Fibroblast of skin of left biceps (primary cell): ENCODE data around the gene MROH9.

Experiments
- DNase-seq, 2 experiments: peaks; one replicate each; pipeline ENCODE4 v3.0.0-alpha.2; 2013; ENCODE audit warnings: low read depth in 2 of 2

MROH9 gene

GRCh38 chr1:171081763-171082201 lies 146.4 kb downstream of the MROH9 start:
- DNase-seq = no peak

- DNase-seq = no peak
Observed at GRCh38 chr1:171082606-171083005, 147.3 kb downstream of the MROH9 start.

- no peak for DNase-seq
Observed at GRCh38 chr1:171083222-171083621, 147.9 kb downstream of the MROH9 start.

DNA sequence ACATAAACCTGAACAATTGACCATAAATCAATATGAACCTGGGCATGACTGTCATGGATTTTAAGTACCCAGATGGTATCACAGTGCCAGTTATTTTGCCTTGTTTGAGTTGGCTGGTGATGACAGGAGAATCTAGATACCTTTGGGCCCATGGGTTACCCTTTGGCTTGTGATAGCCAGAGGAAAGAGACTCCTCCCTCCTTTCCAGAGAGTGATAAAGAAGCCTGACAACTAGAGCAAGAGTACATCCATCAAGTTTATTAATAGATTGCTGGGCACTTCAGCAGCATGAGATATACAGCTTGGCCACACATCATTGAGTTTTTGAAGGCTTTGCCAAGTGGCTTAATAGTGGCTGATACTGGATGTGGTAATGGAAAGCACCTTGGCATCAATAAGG lies 148.8 kb downstream of the MROH9 start:
- no peak for DNase-seq

- DNase-seq = no peak
Observed at GRCh38 chr1:171084870-171085269, 149.5 kb downstream of the MROH9 start.

DNA sequence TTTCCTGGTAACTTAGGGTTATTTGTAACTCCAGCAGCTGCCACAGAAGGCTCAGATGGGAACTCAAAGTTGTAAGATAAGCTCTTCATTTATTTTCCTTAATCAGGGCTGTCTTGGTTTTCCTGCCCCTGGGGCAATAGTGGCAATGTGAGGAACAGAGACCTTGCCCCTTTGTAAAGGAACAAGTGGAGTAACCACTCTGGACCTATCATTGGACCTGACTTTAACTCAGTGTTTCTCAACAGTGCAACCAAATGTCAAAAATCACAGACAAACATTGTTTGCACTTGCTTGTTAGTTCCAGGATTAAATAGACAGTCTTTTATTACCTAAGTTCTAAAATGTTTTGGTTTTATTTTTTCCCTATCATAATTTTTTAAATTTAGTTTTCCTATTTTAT lies 152.6 kb downstream of the MROH9 start:
- DNase-seq = no peak

GRCh38 chr1:171090604-171091003 lies 155.3 kb downstream of the MROH9 start, which contains the start of gene FMO3:
Gene FMO3, plus strand, starts transcription at chr1:171090905. Its CDS starts 1,754 bp downstream, at chr1:171092659.
- DNase-seq = no peak

DNA sequence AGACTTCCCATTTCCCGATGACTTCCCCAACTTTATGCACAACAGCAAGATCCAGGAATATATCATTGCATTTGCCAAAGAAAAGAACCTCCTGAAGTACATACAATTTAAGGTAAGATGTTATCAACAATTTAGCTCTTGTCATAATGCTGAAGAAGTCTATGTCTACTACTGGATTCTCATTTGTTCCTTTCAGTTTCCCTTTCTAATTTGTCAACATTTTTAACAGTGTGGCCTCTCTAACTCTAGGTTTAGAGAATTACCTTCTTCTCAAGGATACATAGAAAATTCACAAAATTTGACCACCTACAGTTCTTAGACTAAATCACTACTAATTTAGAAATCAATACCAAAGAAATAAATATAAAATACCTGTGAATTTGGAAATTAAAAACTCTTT lies 168.5 kb downstream of the MROH9 start:
- DNase-seq = no peak

GRCh38 chr1:171107262-171107940 lies 172.1 kb downstream of the MROH9 start:
- no peak for DNase-seq

GRCh38 chr1:171107969-171108368 lies 172.6 kb downstream of the MROH9 start:
- DNase-seq = no peak

DNA sequence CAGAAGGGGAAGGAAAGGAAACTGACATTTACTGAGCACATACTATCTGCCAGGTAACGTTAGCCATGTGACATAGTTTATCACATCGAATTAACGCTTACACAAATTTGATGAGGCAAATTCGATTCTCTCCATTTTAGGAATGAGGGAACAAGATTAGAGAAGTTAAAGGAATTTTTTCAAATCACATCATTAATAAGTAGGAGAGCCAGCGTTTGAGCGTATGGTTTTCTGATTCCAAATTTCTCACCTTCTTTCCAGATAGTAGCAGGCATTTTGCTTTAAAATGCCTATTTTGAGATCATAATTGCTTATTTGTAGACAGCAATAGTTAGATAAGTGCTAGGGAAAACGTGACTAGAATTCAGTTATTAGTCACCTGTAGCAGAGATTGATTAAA lies 174.6 kb downstream of the MROH9 start:
- DNase-seq = no peak

DNA sequence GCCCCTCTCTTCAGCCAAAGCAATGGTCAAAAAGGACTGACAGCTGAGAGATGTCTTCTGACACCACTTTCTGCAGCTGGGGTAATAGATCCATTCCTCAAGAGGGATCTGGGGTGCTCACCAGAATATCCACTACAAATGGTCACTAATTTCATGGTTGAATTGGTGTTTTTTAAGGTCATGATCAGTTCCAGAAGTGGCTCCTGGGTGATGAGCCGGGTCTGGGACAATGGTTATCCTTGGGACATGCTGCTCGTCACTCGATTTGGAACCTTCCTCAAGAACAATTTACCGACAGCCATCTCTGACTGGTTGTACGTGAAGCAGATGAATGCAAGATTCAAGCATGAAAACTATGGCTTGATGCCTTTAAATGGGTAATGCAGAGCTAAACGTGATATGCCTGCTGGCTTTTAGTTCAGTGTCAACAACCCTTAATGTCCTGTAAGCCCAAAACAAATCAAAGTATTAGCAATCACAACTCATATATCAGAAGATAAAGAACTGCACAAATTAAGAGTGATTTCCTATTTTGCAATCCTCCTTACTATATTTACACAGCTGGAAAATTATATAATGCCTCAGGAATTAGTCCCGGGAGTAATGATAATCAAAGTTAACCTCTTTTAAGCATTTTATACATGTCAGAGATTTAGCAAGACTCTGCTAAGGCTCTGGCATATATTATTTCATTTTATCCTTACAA lies 175.4 kb downstream of the MROH9 start:
- DNase-seq = peak; percentile 55

DNA sequence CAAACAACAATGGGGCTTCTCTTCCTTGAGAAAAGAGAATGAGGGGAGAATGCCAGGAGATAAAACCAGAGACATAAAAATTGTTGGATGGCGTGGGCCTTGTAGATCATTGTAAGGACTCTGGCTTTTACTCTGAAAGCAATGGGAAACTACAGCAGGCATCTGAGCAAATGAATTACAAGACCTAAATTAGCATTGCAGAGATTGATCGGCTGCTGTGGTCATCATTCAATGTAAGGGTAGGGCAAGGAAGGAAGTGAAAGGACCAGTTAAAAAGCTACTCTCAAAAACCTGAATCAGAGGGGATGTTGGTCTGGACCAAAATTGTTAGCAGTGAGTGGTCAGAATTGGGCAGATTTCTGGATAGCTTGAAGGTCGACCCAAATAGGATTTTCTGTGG lies 176.8 kb downstream of the MROH9 start:
- no peak for DNase-seq

- no peak for DNase-seq
Observed at GRCh38 chr1:171113382-171113781, 178.0 kb downstream of the MROH9 start.
